HAP-1 (cell line): ENCODE data around the gene TBC1D5.
"Not testable (repeated sequence)": the region's sequence is repeated elsewhere in the genome, so short reads cannot be mapped to it uniquely, and the experiment has no call there.

Experiments used
- DNase-seq, 2 experiments: peaks; one replicate each; pipeline ENCODE4 v3.0.0-alpha.2; 2016 to 2020; ENCODE audit warnings: low spot score in 2 of 2
- H3K27me3 ChIP-seq: fragments of 250-450 bp; sonication (Bioruptor Pico); 2 replicates; pipeline ENCODE4 v1.5.1; 2020; ENCODE audit warnings: low read depth, mild to moderate bottlenecking, moderate library complexity
- H3K36me3 ChIP-seq: fragments of 250-450 bp; sonication (Bioruptor Pico); replicated peaks from 2 replicates; pipeline ENCODE4 v1.5.1; 2020; ENCODE audit warnings: mild to moderate bottlenecking
- H3K4me1 ChIP-seq: fragments of 250-450 bp; sonication (Bioruptor Pico); 2 replicates; pipeline ENCODE4 v1.5.1; 2020; ENCODE audit warnings: mild to moderate bottlenecking
- H3K4me3 ChIP-seq: fragments of 250-450 bp; sonication (Bioruptor Pico); 2 replicates; pipeline ENCODE4 v1.5.1; 2020; ENCODE audit warnings: mild to moderate bottlenecking, moderate library complexity
- H3K9me3 ChIP-seq: fragments of 250-450 bp; sonication (Bioruptor Pico); 2 replicates; pipeline ENCODE4 v1.5.1; 2020; ENCODE audit warnings: mild to moderate bottlenecking, moderate library complexity
- in situ Hi-C: fragments of 300-500 bp; cut with MboI; formaldehyde crosslinking; loops from 3 replicates; pipeline ENCODE4 v1.14.3; 2020; ENCODE audit warnings: low sequenced_read_pairs, inconsistent platforms, mixed read lengths

TBC1D5 gene

DNA sequence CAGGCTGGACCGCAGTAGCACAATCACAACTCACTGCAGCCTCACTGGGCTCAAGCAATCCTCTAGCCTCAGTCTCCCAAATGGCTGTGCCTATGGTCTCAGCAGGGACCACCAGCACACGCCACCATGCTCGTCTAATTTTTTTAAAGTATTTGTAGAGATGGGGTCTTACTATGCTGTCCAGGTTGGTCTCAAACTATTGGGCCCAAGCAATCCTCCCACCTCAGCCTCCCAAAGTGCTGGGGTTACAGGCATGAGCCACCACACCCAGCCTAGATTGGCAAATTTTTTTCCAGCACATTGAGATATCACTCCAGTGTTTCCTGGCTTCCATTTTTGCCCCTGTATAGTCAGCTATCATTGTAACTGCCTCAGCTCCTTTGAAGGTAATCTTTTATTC, 18.3 kb downstream of the TBC1D5 start:
- no peak overlapping the region for H3K4me3 ChIP-seq
- DNase-seq, result no peak
- peaks cover 5% of the 10 kb centered on the region for H3K36me3 ChIP-seq
- no peaks in the 10 kb centered on the region for H3K9me3 ChIP-seq
- no peaks in the 10 kb centered on the region for H3K27me3 ChIP-seq
- in situ Hi-C loops, result no loop called here
- H3K4me1 ChIP-seq, result no peaks in the 10 kb centered on the region

- Histone ChIP-seq H3K9me3 (no peaks in the 10 kb centered on the region; the same call in 1 of the 2 replicates), H3K4me1 (no peaks in the 10 kb centered on the region), H3K36me3 (no peaks in the 10 kb centered on the region), H3K4me3 (no peak overlapping the region), H3K27me3 (no peaks in the 10 kb centered on the region)
- in situ Hi-C loops, result no loop called here
- DNase-seq, result no peak
These were observed 25.0 kb downstream of the TBC1D5 start for GRCh38 chr3:17717411-17717810.

GRCh38 chr3:17714473-17714872, 28.0 kb downstream of the TBC1D5 start:
- in situ Hi-C loops, result no loop called here
- no peak for DNase-seq

GRCh38 chr3:17709236-17709810, 33.1 kb downstream of the TBC1D5 start:
- H3K4me1 ChIP-seq, result no peaks in the 10 kb centered on the region
- H3K36me3 ChIP-seq, result no peaks in the 10 kb centered on the region
- no peaks in the 10 kb centered on the region for H3K27me3 ChIP-seq
- H3K9me3 ChIP-seq, result no peaks in the 10 kb centered on the region; the same call in 1 of the 2 replicates
- DNase-seq, result no peak
- in situ Hi-C loops, result no loop called here
- no peak overlapping the region for H3K4me3 ChIP-seq

More at GRCh38 chr3:17714473-17714872, 28.0 kb downstream of the TBC1D5 start:
- no peaks in the 10 kb centered on the region for H3K4me1 ChIP-seq
- H3K9me3 ChIP-seq, result no peaks in the 10 kb centered on the region; the same call in 1 of the 2 replicates
- H3K36me3 ChIP-seq, result no peaks in the 10 kb centered on the region
- H3K27me3 ChIP-seq, result no peaks in the 10 kb centered on the region
- H3K4me3 ChIP-seq, result no peak overlapping the region

- in situ Hi-C loops, result no loop called here
- H3K4me3 ChIP-seq, result no peak overlapping the region
These were observed 34.5 kb downstream of the TBC1D5 start for GRCh38 chr3:17707813-17708543.

DNA sequence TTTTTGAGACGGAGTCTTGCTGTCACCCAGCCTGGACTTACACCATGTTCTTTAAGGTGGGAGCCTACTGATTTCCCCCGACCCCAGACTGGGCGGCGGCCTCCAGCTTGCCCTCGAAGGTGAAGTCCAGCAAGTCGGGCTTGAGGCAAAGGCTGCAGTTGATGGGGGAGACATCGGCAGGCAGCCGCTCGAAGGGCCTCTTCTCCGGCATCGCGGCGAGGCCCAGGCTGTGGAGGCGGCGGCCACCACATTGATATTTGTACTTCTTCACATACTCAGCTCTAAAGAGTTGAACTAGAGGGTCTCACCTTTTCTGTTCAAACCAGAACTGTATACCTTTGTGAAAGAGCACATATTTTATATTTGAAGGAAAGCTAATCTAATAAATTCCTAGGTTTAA, 36.4 kb downstream of the TBC1D5 start:
- H3K9me3 ChIP-seq, H3K36me3 ChIP-seq, H3K4me1 ChIP-seq, H3K27me3 ChIP-seq, in situ Hi-C loops, H3K4me3 ChIP-seq, DNase-seq: not testable (repeated sequence)

More at GRCh38 chr3:17707813-17708543, 34.5 kb downstream of the TBC1D5 start:
- DNase-seq, result no peak
- H3K4me1 ChIP-seq, result no peaks in the 10 kb centered on the region
- no peaks in the 10 kb centered on the region for H3K9me3 ChIP-seq
- H3K27me3 ChIP-seq, result no peaks in the 10 kb centered on the region
- no peaks in the 10 kb centered on the region for H3K36me3 ChIP-seq

- DNase-seq, H3K4me1 ChIP-seq, H3K36me3 ChIP-seq, in situ Hi-C loops, H3K27me3 ChIP-seq, H3K4me3 ChIP-seq, H3K9me3 ChIP-seq: not testable (repeated sequence)
These were observed 42.6 kb downstream of the TBC1D5 start for GRCh38 chr3:17699815-17700214.

GRCh38 chr3:17695665-17696064, 46.8 kb downstream of the TBC1D5 start:
- H3K36me3 ChIP-seq, H3K4me1 ChIP-seq, DNase-seq, in situ Hi-C loops, H3K9me3 ChIP-seq, H3K27me3 ChIP-seq, H3K4me3 ChIP-seq: not testable (repeated sequence)

GRCh38 chr3:17693670-17693999, 48.8 kb downstream of the TBC1D5 start:
- H3K36me3 ChIP-seq, H3K27me3 ChIP-seq, H3K4me1 ChIP-seq, H3K9me3 ChIP-seq, in situ Hi-C loops, H3K4me3 ChIP-seq, DNase-seq: not testable (repeated sequence)

GRCh38 chr3:17692846-17693669, 49.4 kb downstream of the TBC1D5 start:
- H3K27me3 ChIP-seq, H3K9me3 ChIP-seq, H3K4me3 ChIP-seq, H3K4me1 ChIP-seq, H3K36me3 ChIP-seq, in situ Hi-C loops: not testable (repeated sequence)
- peak; percentile 1 to 36 for DNase-seq

- in situ Hi-C loops, result no loop called here
- H3K4me3 ChIP-seq, result no peak overlapping the region
These were observed 54.9 kb downstream of the TBC1D5 start for GRCh38 chr3:17687566-17687965.

GRCh38 chr3:17686613-17687012, 55.8 kb downstream of the TBC1D5 start:
- no peaks in the 10 kb centered on the region for H3K36me3 ChIP-seq
- H3K27me3 ChIP-seq, result no peaks in the 10 kb centered on the region
- H3K9me3 ChIP-seq, result no peaks in the 10 kb centered on the region
- no peak for DNase-seq
- no peak overlapping the region for H3K4me3 ChIP-seq
- H3K4me1 ChIP-seq, result peaks cover 7% of the 10 kb centered on the region; the same call in 1 of the 2 replicates
- in situ Hi-C loops, result no loop called here

More at GRCh38 chr3:17687566-17687965, 54.9 kb downstream of the TBC1D5 start:
- Histone ChIP-seq H3K27me3 (no peaks in the 10 kb centered on the region), H3K9me3 (no peaks in the 10 kb centered on the region), H3K4me1 (peaks cover 7% of the 10 kb centered on the region; the same call in 1 of the 2 replicates), H3K36me3 (no peaks in the 10 kb centered on the region)
- no peak for DNase-seq

- H3K36me3 ChIP-seq, result no peaks in the 10 kb centered on the region
- H3K4me3 ChIP-seq, result no peak overlapping the region
- in situ Hi-C loops, result no loop called here
- DNase-seq, result no peak
- H3K4me1 ChIP-seq, result peaks cover 16% of the 10 kb centered on the region
- H3K9me3 ChIP-seq, result no peaks in the 10 kb centered on the region
- H3K27me3 ChIP-seq, result no peaks in the 10 kb centered on the region
These were observed 58.8 kb downstream of the TBC1D5 start for GRCh38 chr3:17683542-17684207.
